ENCODE data around the gene TXNDC15. TPM values are rescaled to one million over a fixed set of nuclear protein-coding genes. Genes with fewer than 3 reads are reported as not detected.

The TXNDC15 gene
- total RNA-seq, 1 donor from 2014 or later: 20.8 TPM

- Histone ChIP-seq H3K27me3 (ENCODE audit: control insufficient read depth, insufficient read depth, low read length) (no peaks in the 10 kb centered on the region), H3K4me3 (ENCODE audit: low read depth, low read length) (no peak overlapping the region), H3K36me3 (ENCODE audit: control insufficient read depth, insufficient read depth, low read length) (no peaks in the 10 kb centered on the region)
- TF ChIP-seq CTCF (IDR thresholded peaks at IDR 0.05; ENCODE audit: insufficient read depth, low read length, poor library complexity, severe bottlenecking): no peak
- no peak for DNase-seq (ENCODE audit: low read depth)
Observed at GRCh38 chr5:134949316-134949715, 75.1 kb downstream of the TXNDC15 start.

Other genes starting within 250 kb of the TXNDC15 start
- 28.1 and 40.3 TPM in 2 replicates for gene SAR1B, start 241.5 kb upstream of the TXNDC15 start, total RNA-seq
- gene SEC24A, start 225.6 kb upstream of the TXNDC15 start, total RNA-seq: 16.0 and 17.0 TPM in 2 replicates
- gene CAMLG, start 135.8 kb upstream of the TXNDC15 start, total RNA-seq: 23.1 and 24.5 TPM in 2 replicates
- gene DDX46, start 115.6 kb upstream of the TXNDC15 start, total RNA-seq: 16.2 and 20.5 TPM in 2 replicates
- 64.1 and 65.1 TPM in 2 replicates for gene C5orf24, start 28.4 kb upstream of the TXNDC15 start, total RNA-seq
- 6.6 and 12.0 TPM in 2 replicates for gene PCBD2, start 30.8 kb downstream of the TXNDC15 start, total RNA-seq
- gene CATSPER3, start 93.5 kb downstream of the TXNDC15 start, total RNA-seq: 0.13 TPM in 1 of 2 replicates, not detected in the other
- not detected in 2 replicates for gene PITX1, start 159.9 kb downstream of the TXNDC15 start, total RNA-seq